Astrocyte (in vitro differentiated cells and primary cell): ENCODE results near the gene COL9A2. TPM values are rescaled to one million over a fixed set of nuclear protein-coding genes. Genes with fewer than 3 reads are reported as not detected.

Source experiments
- DNase-seq: peaks from one replicate; pipeline ENCODE4 v3.0.0-alpha.2; 2010; ENCODE audit warnings: low read depth
- FAIRE-seq: peaks from 2 replicates; lab custom pipeline; 2011; peaks lifted over from hg19 to GRCh38; lab: Jason Lieb, UNC
- H2AFZ ChIP-seq: 2 replicates; pipeline ENCODE4 v1.6.0; 2012; ENCODE audit warnings: low read depth, low read length, inconsistent platforms
- H3K27ac ChIP-seq: 2 replicates; pipeline ENCODE4 v1.5.1; 2011; ENCODE audit warnings: low read depth, low read length, inconsistent platforms
- H3K27me3 ChIP-seq: 2 replicates; pipeline ENCODE4 v1.6.0; 2011; ENCODE audit warnings: low read length, inconsistent platforms; ENCODE audit not compliant: insufficient read depth
- H3K36me3 ChIP-seq: 2 replicates; pipeline ENCODE4 v1.5.1; 2011; ENCODE audit warnings: low read length, inconsistent platforms; ENCODE audit not compliant: insufficient read depth
- H3K4me1 ChIP-seq: 2 replicates; pipeline ENCODE4 v1.5.1; 2011; ENCODE audit warnings: low read length, inconsistent platforms; ENCODE audit not compliant: insufficient read depth
- H3K4me2 ChIP-seq: 2 replicates; pipeline ENCODE4 v1.6.0; 2012; ENCODE audit warnings: low read length, inconsistent platforms
- H3K4me3 ChIP-seq: 2 replicates; pipeline ENCODE4 v1.5.1; 2011; ENCODE audit warnings: low read depth, mild to moderate bottlenecking, low read length, inconsistent platforms; ENCODE audit not compliant: insufficient read depth
- H3K79me2 ChIP-seq: 2 replicates; pipeline ENCODE4 v1.6.0; 2012; ENCODE audit warnings: mild to moderate bottlenecking, low read length, inconsistent platforms; ENCODE audit not compliant: insufficient read depth
- H3K9ac ChIP-seq: 2 replicates; pipeline ENCODE4 v1.6.0; 2012; ENCODE audit warnings: mild to moderate bottlenecking, low read length, inconsistent platforms
- H3K9me3 ChIP-seq: 2 replicates; pipeline ENCODE4 v1.5.1; 2012; ENCODE audit warnings: low read depth, mild to moderate bottlenecking, low read length, inconsistent platforms; ENCODE audit not compliant: insufficient read depth
- H4K20me1 ChIP-seq: 2 replicates; pipeline ENCODE4 v1.6.0; 2012; ENCODE audit warnings: low read length, inconsistent platforms; ENCODE audit not compliant: insufficient read depth
- H3K27ac Mint-ChIP-seq: one replicate; pipeline ENCODE4 v1.8.0; 2021; ENCODE audit warnings: mild to moderate bottlenecking, mixed read lengths; ENCODE audit not compliant: unreplicated experiment
- H3K27me3 Mint-ChIP-seq: one replicate; pipeline ENCODE4 v1.8.0; 2021; ENCODE audit warnings: low read depth, mixed read lengths; ENCODE audit not compliant: unreplicated experiment
- H3K36me3 Mint-ChIP-seq: one replicate; pipeline ENCODE4 v1.8.0; 2021; ENCODE audit warnings: low read depth, mixed read lengths; ENCODE audit not compliant: unreplicated experiment
- H3K4me1 Mint-ChIP-seq: one replicate; pipeline ENCODE4 v1.8.0; 2021; ENCODE audit warnings: low read depth, mixed read lengths; ENCODE audit not compliant: unreplicated experiment
- H3K4me3 Mint-ChIP-seq: one replicate; pipeline ENCODE4 v1.8.0; 2021; ENCODE audit warnings: mild to moderate bottlenecking, moderate library complexity, mixed read lengths; ENCODE audit not compliant: unreplicated experiment
- H3K9me3 Mint-ChIP-seq: one replicate; pipeline ENCODE4 v1.8.0; 2021; ENCODE audit warnings: mild to moderate bottlenecking, mixed read lengths; ENCODE audit not compliant: unreplicated experiment
- CTCF ChIP-seq: IDR thresholded peaks from 2 replicates; pipeline ENCODE4 v1.5.1; 2011; ENCODE audit warnings: low read depth, mild to moderate bottlenecking, inconsistent platforms, low read length, moderate library complexity; ENCODE audit not compliant: insufficient read depth
- EZH2 ChIP-seq: IDR thresholded peaks from 2 replicates; pipeline ENCODE4 v1.6.1; 2012; ENCODE audit warnings: mild to moderate bottlenecking, low read length, inconsistent platforms; ENCODE audit not compliant: insufficient read depth
- total RNA-seq: library from RNA; stranded (reverse); gene quantifications from 2 replicates; pipeline ENCODE4 v1.2.1, GENCODE V29; 2021

COL9A2 gene
- total RNA-seq, 1 donor from 2014 or later: 2.1 TPM

- Histone ChIP-seq H3K9me3 (no peaks in the 10 kb centered on the region), H3K4me2 (peak within 1 kb of the TSS; percentile 87), H3K27ac (peak within 1 kb of the TSS; percentile 96), H4K20me1 (peaks cover 9% of the 10 kb centered on the region), H3K27me3 (no peaks in the 10 kb centered on the region), H3K79me2 (peaks cover 65% of the 10 kb centered on the region), H3K4me1 (peaks cover 10% of the 10 kb centered on the region), H2AFZ (peak within 1 kb of the TSS; percentile 97), H3K9ac (peak within 1 kb of the TSS; percentile 97), H3K4me3 (peak within 1 kb of the TSS; percentile 94), H3K36me3 (peaks cover 21% of the 10 kb centered on the region)
- FAIRE-seq (no peak), DNase-seq (peak; percentile 97)
- Mint-ChIP-seq H3K27me3 (no peaks in the 10 kb centered on the region), H3K9me3 (no peaks in the 10 kb centered on the region), H3K4me1 (peaks cover 16% of the 10 kb centered on the region), H3K36me3 (peaks cover 11% of the 10 kb centered on the region), H3K27ac (peak within 1 kb of the TSS; percentile 100), H3K4me3 (peak within 1 kb of the TSS; percentile 99)
- TF ChIP-seq EZH2 (no peak), CTCF (no peak)
Measured at GRCh38 chr1:40257688-40258444, 59.2 kb downstream of the COL9A2 start, which contains the start of gene ZMPSTE24. ZMPSTE24 (plus strand) TSS chr1:40258236; CDS start chr1:40258272, 36 bp downstream.

- Histone ChIP-seq H3K36me3 (peaks cover 16% of the 10 kb centered on the region), H3K4me1 (peaks cover 10% of the 10 kb centered on the region), H3K27me3 (no peaks in the 10 kb centered on the region), H3K79me2 (peaks cover 61% of the 10 kb centered on the region), H3K27ac (peak overlapping the region; percentile 96), H3K4me2 (peak overlapping the region; percentile 87), H3K9ac (peak overlapping the region; percentile 97), H2AFZ (peak overlapping the region; percentile 80), H4K20me1 (peaks cover 5% of the 10 kb centered on the region), H3K4me3 (peak overlapping the region; percentile 94), H3K9me3 (no peaks in the 10 kb centered on the region)
- Mint-ChIP-seq H3K27me3 (no peaks in the 10 kb centered on the region), H3K4me1 (peaks cover 16% of the 10 kb centered on the region), H3K4me3 (peak overlapping the region; percentile 99), H3K27ac (peak overlapping the region; percentile 100), H3K36me3 (peaks cover 11% of the 10 kb centered on the region), H3K9me3 (no peaks in the 10 kb centered on the region)
- TF ChIP-seq CTCF (no peak), EZH2 (no peak)
- DNase-seq: peak; percentile 62
- no peak for FAIRE-seq
Measured at GRCh38 chr1:40257313-40257687, 59.8 kb downstream of the COL9A2 start.
